A673 (cell line): Measurements from ENCODE around the gene OR6A2. TPM values are rescaled to one million over a fixed set of nuclear protein-coding genes. Genes with fewer than 3 reads are reported as not detected.

Source experiments
- BruUV-seq: library from RNA; stranded (reverse); fragments of 400-500 nt; replicated peaks from 2 replicates; lab custom pipeline; 2021; lab: Mats Ljungman, UMichigan
- CTCF ChIA-PET: fragments of 300-600 bp; sonication (Branson Sonifier 250); formaldehyde crosslinking; loops from one replicate; lab custom pipeline; 2022; ENCODE audit warnings: antibody characterized with exemption; lab: Charles Lee
- POLR2A ChIA-PET: fragments of 300-600 bp; sonication (Branson Sonifier 250); formaldehyde crosslinking; loops from one replicate; lab custom pipeline; 2022; ENCODE audit warnings: antibody characterized with exemption; ENCODE audit not compliant: low non-redundant PET; lab: Charles Lee
- DNase-seq: peaks from one replicate; pipeline ENCODE4 v3.0.0-alpha.2; 2015; ENCODE audit warnings: low spot score
- H3K27ac ChIP-seq: fragments of 200-600 bp; sonication (generic); 2 replicates; pipeline ENCODE4 v1.5.1; 2016; ENCODE audit warnings: mixed run types, low read depth, mild to moderate bottlenecking, mixed read lengths, antibody characterized with exemption, low read length; ENCODE audit not compliant: poor library complexity, severe bottlenecking
- H3K27me3 ChIP-seq: fragments of 200-600 bp; sonication (generic); replicated peaks from 2 replicates; pipeline ENCODE4 v1.6.1; 2017; ENCODE audit warnings: mixed run types, low read depth, mild to moderate bottlenecking, mixed read lengths, antibody characterized with exemption, low read length; ENCODE audit not compliant: insufficient read depth, poor library complexity
- H3K36me3 ChIP-seq: fragments of 200-600 bp; sonication (generic); 2 replicates; pipeline ENCODE4 v1.6.1; 2016; ENCODE audit warnings: mixed run types, mild to moderate bottlenecking, mixed read lengths, antibody characterized with exemption, low read length; ENCODE audit not compliant: insufficient read depth, poor library complexity, severe bottlenecking
- H3K4me1 ChIP-seq: fragments of 200-600 bp; sonication (generic); 2 replicates; pipeline ENCODE4 v1.6.1; 2017; ENCODE audit warnings: mixed run types, mild to moderate bottlenecking, mixed read lengths, antibody characterized with exemption, low read length; ENCODE audit not compliant: insufficient read depth, poor library complexity, severe bottlenecking
- H3K4me3 ChIP-seq: fragments of 200-600 bp; sonication (generic); 2 replicates; pipeline ENCODE4 v1.5.1; 2016; ENCODE audit warnings: low read depth, mixed run types, mild to moderate bottlenecking, mixed read lengths, low read length; ENCODE audit not compliant: poor library complexity, severe bottlenecking
- H3K9me3 ChIP-seq: fragments of 200-600 bp; sonication (generic); 2 replicates; pipeline ENCODE4 v1.6.1; 2016; ENCODE audit warnings: mixed run types, low read depth, mild to moderate bottlenecking, mixed read lengths, antibody characterized with exemption, low read length; ENCODE audit not compliant: poor library complexity, severe bottlenecking
- CTCF ChIP-seq: fragments of 300-800, 200-600 bp; sonication (generic); conservative IDR thresholded peaks from 2 replicates; pipeline ENCODE4 v1.5.1; 2017; ENCODE audit warnings: low read depth, mild to moderate bottlenecking, antibody characterized with exemption, low read length, moderate library complexity, mixed read lengths
- EZH2 ChIP-seq: fragments of 200-600 bp; sonication (generic); IDR thresholded peaks from 2 replicates; pipeline ENCODE4 v1.6.1; 2017; ENCODE audit warnings: borderline replicate concordance, low read depth, mild to moderate bottlenecking, mixed read lengths, antibody characterized with exemption, low read length; ENCODE audit not compliant: poor library complexity, severe bottlenecking
- intact Hi-C: fragments of 100-400 bp; cut with micrococcal nuclease; formaldehyde crosslinking; loops from one replicate; pipeline ENCODE4 v1.10.0; 2022; ENCODE audit not compliant: unreplicated experiment
- total RNA-seq: library from RNA; stranded (reverse); gene quantifications from 2 replicates; pipeline ENCODE4 v1.2.3, GENCODE V29; 2021

OR6A2 gene
- total RNA-seq, 1 experiment from 2014 or later: not detected

GRCh38 chr11:6824136-6824823 lies 24.8 kb upstream of the OR6A2 start:
- H3K4me3 ChIP-seq: no peak overlapping the region
- POLR2A ChIA-PET: no interaction called here
- H3K27ac ChIP-seq: no peak overlapping the region
- no peaks in the 10 kb centered on the region for H3K9me3 ChIP-seq
- no peak for TF ChIP-seq EZH2
- TF ChIP-seq CTCF: no peak
- H3K27me3 ChIP-seq: no peaks in the 10 kb centered on the region
- intact Hi-C loops: no loop called here
- H3K4me1 ChIP-seq: no peaks in the 10 kb centered on the region
- CTCF ChIA-PET: no interaction called here
- no TSS peak for BruUV-seq
- H3K36me3 ChIP-seq: no peaks in the 10 kb centered on the region
- no peak for DNase-seq

GRCh38 chr11:6818967-6819366 lies 19.5 kb upstream of the OR6A2 start:
- BruUV-seq: no TSS peak

GRCh38 chr11:6817694-6818093 lies 18.2 kb upstream of the OR6A2 start:
- Histone ChIP-seq H3K4me1 (no peaks in the 10 kb centered on the region), H3K4me3 (no peak overlapping the region), H3K36me3 (no peaks in the 10 kb centered on the region), H3K9me3 (no peaks in the 10 kb centered on the region), H3K27me3 (no peaks in the 10 kb centered on the region), H3K27ac (no peak overlapping the region)
- ChIA-PET POLR2A (no interaction called here), CTCF (interaction anchor here (0.7 kb wide), 1 partner anchor 1030 kb away, joined by 3 read pairs; no protein-coding TSS in a partner anchor)
- intact Hi-C loops: no loop called here
- BruUV-seq: no TSS peak
- DNase-seq: peak; percentile 4
- no peak for TF ChIP-seq EZH2

More at GRCh38 chr11:6818967-6819366, 19.5 kb upstream of the OR6A2 start:
- intact Hi-C loops: no loop called here
- TF ChIP-seq EZH2: no peak
- no peak for TF ChIP-seq CTCF
- Histone ChIP-seq H3K4me3 (no peak overlapping the region), H3K27me3 (no peaks in the 10 kb centered on the region), H3K9me3 (no peaks in the 10 kb centered on the region), H3K36me3 (no peaks in the 10 kb centered on the region), H3K4me1 (no peaks in the 10 kb centered on the region), H3K27ac (no peak overlapping the region)
- DNase-seq: no peak
- POLR2A ChIA-PET: no interaction called here
- CTCF ChIA-PET: no interaction called here
